ENCODE data around the gene KBTBD4. TPM values are rescaled to one million over a fixed set of nuclear protein-coding genes. Genes with fewer than 3 reads are reported as not detected.
A peak's percentile ranks its signal among the peaks of the same experiment; 100 is the strongest.

KBTBD4 gene
- total and polyA plus RNA-seq, 2 of the 13 experiments (the other 11 are each of a cell fraction or from before 2014, with no cell fraction given) = 8.5 to 12.8 TPM

DNA sequence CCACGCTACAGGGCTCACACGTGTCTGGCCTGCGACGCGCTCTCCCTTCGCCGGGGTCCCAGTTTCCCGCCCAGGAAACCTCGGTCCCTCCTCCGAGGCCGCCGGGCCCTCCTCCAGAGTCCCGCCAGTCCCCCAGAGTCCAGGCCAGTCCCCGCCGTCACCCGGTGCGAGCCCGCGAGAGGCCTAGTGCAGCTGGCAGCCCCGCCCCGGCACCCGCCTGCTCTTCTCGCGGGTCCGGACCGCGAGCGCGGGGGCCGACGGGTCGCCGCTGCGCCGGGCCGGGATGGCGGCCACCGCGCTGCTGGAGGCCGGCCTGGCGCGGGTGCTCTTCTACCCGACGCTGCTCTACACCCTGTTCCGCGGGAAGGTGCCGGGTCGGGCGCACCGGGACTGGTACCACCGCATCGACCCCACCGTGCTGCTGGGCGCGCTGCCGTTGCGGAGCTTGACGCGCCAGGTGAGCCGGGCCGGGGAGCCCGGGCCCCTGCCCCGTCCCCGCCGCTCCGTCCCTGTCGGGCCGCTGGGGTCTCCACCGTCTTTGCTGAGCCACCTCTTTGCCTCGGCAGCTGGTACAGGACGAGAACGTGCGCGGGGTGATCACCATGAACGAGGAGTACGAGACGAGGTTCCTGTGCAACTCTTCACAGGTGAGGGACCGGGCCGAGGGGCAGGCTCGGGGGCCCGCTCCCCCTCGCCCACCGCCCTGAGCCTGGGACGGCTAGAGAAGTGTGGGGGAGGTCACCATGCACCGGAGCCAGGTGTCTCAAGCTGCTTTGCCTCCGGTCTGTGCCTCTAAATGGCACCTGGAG lies 13.2 kb downstream of the KBTBD4 start, which contains the start of gene PTPMT1 (continued):
- TF ChIP-seq, protein P1, sequence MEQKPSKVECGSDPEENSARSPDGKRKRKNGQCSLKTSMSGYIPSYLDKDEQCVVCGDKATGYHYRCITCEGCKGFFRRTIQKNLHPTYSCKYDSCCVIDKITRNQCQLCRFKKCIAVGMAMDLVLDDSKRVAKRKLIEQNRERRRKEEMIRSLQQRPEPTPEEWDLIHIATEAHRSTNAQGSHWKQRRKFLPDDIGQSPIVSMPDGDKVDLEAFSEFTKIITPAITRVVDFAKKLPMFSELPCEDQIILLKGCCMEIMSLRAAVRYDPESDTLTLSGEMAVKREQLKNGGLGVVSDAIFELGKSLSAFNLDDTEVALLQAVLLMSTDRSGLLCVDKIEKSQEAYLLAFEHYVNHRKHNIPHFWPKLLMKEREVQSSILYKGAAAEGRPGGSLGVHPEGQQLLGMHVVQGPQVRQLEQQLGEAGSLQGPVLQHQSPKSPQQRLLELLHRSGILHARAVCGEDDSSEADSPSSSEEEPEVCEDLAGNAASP (CRISPR knock-in tag; IDR thresholded peaks at IDR 0.05; ENCODE audit: borderline replicate concordance) = peak; percentile 80
- peak; percentile 41 for TF ChIP-seq XRCC5 (optimal IDR thresholded peaks at IDR 0.05; ENCODE audit: low read length)
- TF ChIP-seq TRIM24 (CRISPR knock-in tag; IDR thresholded peaks at IDR 0.05) = no peak
- TF ChIP-seq, protein P2, sequence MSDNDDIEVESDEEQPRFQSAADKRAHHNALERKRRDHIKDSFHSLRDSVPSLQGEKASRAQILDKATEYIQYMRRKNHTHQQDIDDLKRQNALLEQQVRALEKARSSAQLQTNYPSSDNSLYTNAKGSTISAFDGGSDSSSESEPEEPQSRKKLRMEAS (IDR thresholded peaks at IDR 0.05) = peak; percentile 94
- no peak; the same call in 1 of the 2 replicates for TF ChIP-seq ZFP82 (CRISPR knock-in tag; IDR thresholded peaks at IDR 0.05; ENCODE audit: borderline replicate concordance)
- no peak for TF ChIP-seq WIZ (CRISPR knock-in tag; IDR thresholded peaks at IDR 0.05)
- TF ChIP-seq, protein P3, sequence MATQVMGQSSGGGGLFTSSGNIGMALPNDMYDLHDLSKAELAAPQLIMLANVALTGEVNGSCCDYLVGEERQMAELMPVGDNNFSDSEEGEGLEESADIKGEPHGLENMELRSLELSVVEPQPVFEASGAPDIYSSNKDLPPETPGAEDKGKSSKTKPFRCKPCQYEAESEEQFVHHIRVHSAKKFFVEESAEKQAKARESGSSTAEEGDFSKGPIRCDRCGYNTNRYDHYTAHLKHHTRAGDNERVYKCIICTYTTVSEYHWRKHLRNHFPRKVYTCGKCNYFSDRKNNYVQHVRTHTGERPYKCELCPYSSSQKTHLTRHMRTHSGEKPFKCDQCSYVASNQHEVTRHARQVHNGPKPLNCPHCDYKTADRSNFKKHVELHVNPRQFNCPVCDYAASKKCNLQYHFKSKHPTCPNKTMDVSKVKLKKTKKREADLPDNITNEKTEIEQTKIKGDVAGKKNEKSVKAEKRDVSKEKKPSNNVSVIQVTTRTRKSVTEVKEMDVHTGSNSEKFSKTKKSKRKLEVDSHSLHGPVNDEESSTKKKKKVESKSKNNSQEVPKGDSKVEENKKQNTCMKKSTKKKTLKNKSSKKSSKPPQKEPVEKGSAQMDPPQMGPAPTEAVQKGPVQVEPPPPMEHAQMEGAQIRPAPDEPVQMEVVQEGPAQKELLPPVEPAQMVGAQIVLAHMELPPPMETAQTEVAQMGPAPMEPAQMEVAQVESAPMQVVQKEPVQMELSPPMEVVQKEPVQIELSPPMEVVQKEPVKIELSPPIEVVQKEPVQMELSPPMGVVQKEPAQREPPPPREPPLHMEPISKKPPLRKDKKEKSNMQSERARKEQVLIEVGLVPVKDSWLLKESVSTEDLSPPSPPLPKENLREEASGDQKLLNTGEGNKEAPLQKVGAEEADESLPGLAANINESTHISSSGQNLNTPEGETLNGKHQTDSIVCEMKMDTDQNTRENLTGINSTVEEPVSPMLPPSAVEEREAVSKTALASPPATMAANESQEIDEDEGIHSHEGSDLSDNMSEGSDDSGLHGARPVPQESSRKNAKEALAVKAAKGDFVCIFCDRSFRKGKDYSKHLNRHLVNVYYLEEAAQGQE (IDR thresholded peaks at IDR 0.05; ENCODE audit: borderline replicate concordance in 1 of 2, low read depth in 1 of 2, low read length in 2 of 2) = no peak
- TF ChIP-seq, protein P4, sequence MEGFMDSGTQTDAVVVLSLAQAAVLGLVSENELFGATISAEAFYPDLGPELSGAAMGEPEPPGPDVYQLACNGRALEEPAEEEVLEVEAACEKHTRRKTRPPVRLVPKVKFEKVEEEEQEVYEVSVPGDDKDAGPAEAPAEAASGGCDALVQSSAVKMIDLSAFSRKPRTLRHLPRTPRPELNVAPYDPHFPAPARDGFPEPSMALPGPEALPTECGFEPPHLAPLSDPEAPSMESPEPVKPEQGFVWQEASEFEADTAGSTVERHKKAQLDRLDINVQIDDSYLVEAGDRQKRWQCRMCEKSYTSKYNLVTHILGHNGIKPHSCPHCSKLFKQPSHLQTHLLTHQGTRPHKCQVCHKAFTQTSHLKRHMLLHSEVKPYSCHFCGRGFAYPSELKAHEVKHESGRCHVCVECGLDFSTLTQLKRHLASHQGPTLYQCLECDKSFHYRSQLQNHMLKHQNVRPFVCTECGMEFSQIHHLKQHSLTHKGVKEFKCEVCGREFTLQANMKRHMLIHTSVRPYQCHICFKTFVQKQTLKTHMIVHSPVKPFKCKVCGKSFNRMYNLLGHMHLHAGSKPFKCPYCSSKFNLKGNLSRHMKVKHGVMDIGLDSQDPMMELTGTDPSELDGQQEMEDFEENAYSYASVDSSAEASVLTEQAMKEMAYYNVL (CRISPR knock-in tag; IDR thresholded peaks at IDR 0.05; ENCODE audit: borderline replicate concordance) = no peak
- TF ChIP-seq GZF1 (CRISPR knock-in tag; IDR thresholded peaks at IDR 0.05) = peak; percentile 54; the same call in 1 of the 2 replicates
- TF ChIP-seq NRL (CRISPR knock-in tag; IDR thresholded peaks at IDR 0.05; ENCODE audit: borderline replicate concordance) = 0 out of 2 replicates have a peak, but pooled peaks have one; percentile 18
- no peak for TF ChIP-seq FOXM1 (CRISPR knock-in tag; IDR thresholded peaks at IDR 0.05)
- no peak for TF ChIP-seq ZFP36L2 (CRISPR knock-in tag; IDR thresholded peaks at IDR 0.05)
- TF ChIP-seq SUZ12 (IDR thresholded peaks at IDR 0.05; ENCODE audit: low read depth, low read length) = no peak
- peak; percentile 89 for TF ChIP-seq POLR2G (IDR thresholded peaks at IDR 0.05; ENCODE audit: low read depth, low read length)
- TF ChIP-seq ELF3 (CRISPR knock-in tag; IDR thresholded peaks at IDR 0.05) = no peak; the same call in 1 of the 2 replicates
- peak; percentile 13; the same call in 1 of the 2 replicates for TF ChIP-seq CHCHD3 (CRISPR knock-in tag; IDR thresholded peaks at IDR 0.05)
- TF ChIP-seq ZBTB7A (CRISPR knock-in tag; IDR thresholded peaks at IDR 0.05) = no peak
- TF ChIP-seq ZNF670 (CRISPR knock-in tag; IDR thresholded peaks at IDR 0.05; ENCODE audit: borderline replicate concordance) = no peak
- no peak for TF ChIP-seq NONO (IDR thresholded peaks at IDR 0.05)
- peak; percentile 57; the same call in 1 of the 2 replicates for TF ChIP-seq NONO (CRISPR knock-in tag; conservative IDR thresholded peaks at IDR 0.05)
- no peak for TF ChIP-seq EEA1 (CRISPR knock-in tag; IDR thresholded peaks at IDR 0.05; ENCODE audit: borderline replicate concordance)
- peak; percentile 71 for TF ChIP-seq RBM39 (IDR thresholded peaks at IDR 0.05; ENCODE audit: low read depth, low read length, poor library complexity, severe bottlenecking)
- 0 out of 2 replicates have a peak, but pooled peaks have one; percentile 30 for TF ChIP-seq NKX3-1 (CRISPR knock-in tag; IDR thresholded peaks at IDR 0.05)
